Body of pancreas (tissue), 4 donors: ENCODE data around the gene RPS14.

Source experiments
- CTCF ChIP-seq, 7 experiments: fragments of 450-650 bp in 4 of 7; fragments of 200-600 bp in 3 of 7; sonication (generic) in 3 of 7; IDR thresholded peaks; one replicate each; pipeline ENCODE4 v1.5.1; 2016 to 2019; ENCODE audit warnings: antibody characterized with exemption in 7 of 7
- POLR2A ChIP-seq, 3 donors: fragments of 450-650 bp; IDR thresholded peaks; one replicate each; pipeline ENCODE4 v1.6.1; 2016; ENCODE audit warnings: antibody characterized with exemption in 3 of 3, mild to moderate bottlenecking in 2 of 3

- TF ChIP-seq CTCF (IDR thresholded peaks at IDR 0.05) = no peak
- no peak for TF ChIP-seq POLR2A (IDR thresholded peaks at IDR 0.05)
These were observed 36.2 kb downstream of the RPS14 start for GRCh38 chr5:150413176-150413901.
